ENCODE results near the gene RENBP.

RENBP gene

DNA sequence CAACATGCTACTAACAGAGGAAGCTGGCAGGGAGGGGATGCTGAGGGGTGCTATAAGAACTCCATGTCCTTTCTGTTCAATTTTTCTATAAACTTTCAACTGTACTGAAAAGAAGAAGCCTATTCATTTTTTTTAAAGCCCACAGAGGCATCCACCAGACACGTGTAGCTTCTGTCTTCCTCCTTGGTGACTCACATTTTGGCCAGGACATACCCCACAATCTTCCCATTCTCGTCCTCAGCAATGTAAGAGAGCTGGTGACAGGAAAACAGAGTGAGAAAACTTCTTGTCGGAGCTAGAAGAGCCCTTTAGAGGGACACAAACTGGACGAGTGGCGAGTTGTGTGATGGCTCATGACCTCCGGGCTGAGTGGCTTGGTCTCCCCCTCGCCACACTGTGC, 10.7 kb downstream of the RENBP start:
- DNase-seq (ENCODE audit: low spot score) = peak; percentile 40

DNA sequence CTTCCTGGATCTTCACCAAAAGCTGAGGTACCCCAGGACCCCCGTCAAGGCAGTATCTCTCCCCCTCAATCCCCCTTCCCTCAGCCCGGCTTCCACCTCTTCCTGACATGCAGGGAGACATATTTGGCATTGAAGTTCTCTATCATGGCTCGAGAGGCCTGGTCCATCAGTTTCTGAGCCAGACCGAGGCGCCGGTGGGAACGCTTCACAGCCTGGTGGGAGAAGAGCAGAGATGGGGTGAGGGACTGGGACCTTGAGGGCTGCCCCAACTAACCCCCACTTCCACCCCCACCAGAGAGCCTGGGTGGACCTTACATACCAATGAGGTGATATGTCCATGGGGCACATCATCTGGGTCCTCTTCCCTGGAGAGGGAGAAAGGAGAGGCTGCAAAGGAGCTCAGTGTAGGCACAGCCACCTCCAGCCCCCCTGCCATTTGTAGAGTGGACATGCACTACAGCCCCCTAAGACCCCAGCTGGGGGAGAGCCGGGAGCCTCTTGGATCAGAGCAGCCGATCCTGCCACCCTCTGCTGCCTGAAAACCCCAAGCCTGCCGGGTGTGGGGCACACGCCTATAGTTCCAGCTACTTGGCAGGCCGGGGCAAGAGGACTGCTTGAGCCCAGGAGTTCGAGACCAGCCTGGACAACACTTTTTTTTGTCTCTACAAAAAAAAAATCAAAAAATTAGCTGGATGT, 12.1 kb downstream of the RENBP start:
- no peak for DNase-seq (ENCODE audit: low spot score)

DNA sequence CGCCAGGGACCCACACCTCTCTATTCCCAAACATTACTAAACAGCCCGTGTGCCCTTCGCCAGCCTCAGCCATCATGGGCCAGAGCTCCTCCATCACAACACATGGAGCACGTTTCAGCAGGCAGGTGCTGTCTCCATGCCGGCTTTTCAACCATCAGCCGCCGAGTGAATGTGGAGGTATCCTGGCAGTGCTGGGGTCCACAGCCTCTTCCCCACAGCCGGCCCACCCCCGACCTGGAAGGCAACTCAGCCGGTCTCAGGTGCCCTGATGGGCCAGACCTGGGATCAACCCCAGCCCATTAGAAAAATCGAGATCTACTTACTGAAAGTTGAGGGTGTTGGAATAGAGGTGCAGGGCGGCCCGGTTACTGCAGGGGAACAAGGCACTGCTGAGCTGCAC, 12.7 kb downstream of the RENBP start:
- no peak for DNase-seq (ENCODE audit: low spot score)

DNA sequence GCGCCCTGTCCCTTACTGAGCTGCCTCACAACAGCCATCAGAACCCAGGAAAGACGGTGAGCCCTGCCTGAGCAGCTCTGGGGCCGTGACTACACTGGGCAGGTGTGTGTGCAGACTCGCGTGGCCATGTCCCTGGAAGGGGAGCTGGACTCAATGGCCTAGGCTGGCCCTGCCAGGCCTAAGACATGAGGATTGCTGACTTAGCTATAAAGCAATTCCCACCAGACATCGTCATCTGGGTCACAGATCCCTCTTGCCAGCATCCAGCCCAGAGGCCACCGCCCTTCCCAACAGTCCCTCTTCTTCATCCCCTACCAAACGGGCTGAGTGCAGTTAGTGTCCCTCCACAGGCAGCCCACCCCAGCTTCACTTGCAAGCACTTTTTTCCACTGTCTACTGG, 13.3 kb downstream of the RENBP start:
- DNase-seq (ENCODE audit: low spot score) = no peak

DNA sequence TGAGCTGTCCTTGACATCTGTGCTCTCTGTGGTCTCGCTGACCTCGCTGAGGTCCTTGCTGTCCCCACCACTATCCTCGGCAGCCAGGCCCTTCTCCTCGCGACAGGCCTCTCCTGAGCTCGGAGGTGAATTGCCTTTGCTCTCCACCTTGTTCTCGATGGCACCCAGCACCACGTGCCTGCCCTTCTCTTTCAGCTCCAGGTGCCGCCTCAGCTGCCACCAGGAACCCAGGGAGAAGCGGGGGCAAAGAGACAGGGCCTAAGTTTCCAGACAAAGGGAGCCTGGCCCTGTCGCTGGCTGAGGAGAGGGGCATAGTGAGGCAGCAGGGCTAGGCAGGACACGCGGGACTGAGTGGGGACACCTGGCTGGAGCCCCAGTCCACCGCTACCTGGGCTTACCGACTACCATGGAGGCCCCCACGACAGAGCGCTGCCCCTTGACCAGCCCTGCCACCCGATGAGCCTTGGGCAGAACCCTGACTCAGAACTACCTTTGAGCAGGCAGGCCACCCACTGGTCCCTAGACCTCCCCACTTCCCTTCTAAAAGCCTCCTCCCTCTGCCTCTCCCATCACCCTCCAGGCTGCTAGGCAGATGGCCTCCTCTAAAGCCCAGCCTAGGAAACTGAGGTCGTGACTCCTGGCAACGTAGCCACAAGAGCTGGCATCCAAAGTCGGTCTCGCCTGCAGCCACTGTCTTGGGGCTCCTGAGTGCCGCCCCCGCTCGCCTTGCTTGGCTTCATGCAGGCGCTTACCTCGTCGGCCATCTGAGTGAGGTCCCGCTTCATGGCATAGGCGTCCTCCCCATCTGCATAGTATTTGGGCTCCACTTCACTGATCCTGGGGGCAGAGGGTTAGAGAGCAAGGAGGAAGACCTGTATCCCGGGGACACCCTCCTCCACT, 14.2 kb downstream of the RENBP start:
- no peak for DNase-seq (ENCODE audit: low spot score)

DNA sequence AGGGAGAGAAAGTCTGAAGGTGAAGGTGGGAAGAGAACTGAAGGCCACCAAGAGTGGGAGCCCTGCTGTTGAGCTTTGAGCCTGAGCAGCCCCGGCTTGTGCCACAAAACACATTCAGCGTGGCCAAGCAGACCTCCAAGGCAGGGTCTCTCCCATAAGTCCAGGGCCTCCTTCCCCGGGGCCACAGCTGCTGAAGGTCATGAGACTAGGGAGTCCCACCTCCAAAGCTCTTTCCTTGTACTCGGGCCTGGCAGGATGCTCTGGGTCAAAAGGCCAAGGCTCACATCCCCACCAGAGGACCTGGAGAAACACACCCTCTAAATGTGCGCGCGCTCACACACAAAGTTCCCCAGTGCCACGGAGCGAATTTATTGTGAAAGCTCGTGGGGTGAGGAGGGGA, 14.9 kb downstream of the RENBP start:
- DNase-seq (ENCODE audit: low spot score) = no peak

DNA sequence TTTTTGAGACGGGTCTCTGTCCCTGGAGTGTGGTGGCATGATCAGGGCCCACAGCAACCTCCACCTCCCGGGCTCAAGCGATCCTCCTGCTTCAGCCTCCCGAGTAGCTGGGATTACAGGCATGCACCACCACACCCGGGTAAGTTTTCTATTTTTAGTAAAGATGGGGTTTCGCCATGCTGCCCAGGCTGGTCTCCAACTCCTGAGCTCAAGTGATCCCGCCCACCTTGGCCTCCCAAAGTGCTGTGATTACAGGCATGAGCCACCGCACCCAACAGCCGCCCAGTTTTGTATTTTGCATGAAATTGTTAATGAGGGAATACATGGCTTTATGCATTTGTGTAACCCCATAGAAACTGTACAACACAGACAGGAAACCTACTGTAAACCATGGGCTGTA, 15.6 kb downstream of the RENBP start:
- DNase-seq (ENCODE audit: low spot score) = no peak

- DNase-seq (ENCODE audit: low spot score) = peak; percentile 97
These were observed 16.3 kb downstream of the RENBP start for GRCh38 chrX:153927922-153928760.

GRCh38 chrX:153927672-153927921, 16.8 kb downstream of the RENBP start:
- no peak for DNase-seq (ENCODE audit: low spot score)

DNA sequence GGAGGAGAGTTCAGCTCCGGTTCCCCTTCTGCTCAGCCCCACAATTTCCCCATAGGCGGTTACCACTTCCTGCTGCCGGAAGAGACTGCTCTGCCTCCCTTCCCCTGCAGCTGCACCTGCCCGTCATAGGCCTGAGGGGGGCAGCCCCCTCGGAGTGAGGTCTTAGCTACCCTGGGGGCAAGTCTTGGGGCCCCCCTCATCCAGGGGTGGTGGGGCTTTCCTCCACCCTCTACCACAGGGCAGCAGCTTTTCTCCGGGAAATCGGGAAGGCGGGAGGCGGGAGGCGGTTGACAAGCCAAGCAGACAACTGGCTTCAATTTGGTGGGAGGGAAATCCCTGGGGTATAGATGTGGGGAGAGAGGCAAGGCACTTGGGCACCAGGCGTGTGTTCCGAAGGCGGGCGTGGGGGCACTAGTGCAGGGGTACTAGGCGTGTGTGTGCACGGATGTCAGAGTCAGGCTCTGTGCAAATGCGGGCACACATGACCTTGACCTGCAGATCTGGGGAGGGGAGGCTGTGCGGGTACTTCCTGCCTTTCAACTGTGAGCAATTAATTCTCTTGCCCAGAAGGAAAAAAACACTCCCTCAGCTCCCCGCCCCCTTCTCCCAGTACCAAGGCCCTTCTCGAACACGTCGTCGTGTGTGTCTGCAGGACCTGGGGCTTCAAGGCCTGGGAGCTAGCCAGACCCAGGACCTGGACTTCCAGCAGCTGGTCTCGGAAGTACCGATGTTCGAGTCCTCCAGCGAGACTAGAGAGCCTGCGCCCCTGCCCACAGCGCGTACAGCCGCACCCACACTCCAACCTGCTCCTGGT, 17.4 kb downstream of the RENBP start:
- DNase-seq (ENCODE audit: low spot score) = no peak

DNA sequence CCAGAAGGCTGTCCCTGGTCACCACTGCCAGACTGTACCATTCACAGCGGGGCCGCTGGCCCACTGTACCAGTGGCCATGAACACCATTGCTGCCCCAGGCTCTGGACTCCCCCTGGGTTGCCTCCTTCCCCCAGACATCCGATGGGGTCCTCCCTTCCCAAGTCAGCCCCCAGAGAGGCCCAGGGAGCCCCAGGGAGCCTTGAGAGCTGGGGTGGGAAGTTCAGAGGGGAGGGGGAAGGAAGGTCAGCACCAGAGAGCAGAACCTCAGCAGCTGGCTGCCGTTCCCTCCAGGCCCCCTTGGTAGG, 17.9 kb downstream of the RENBP start:
- DNase-seq (ENCODE audit: low spot score) = no peak

GRCh38 chrX:153925739-153926551, 18.5 kb downstream of the RENBP start, which contains the start of gene ARHGAP4:
TSS of gene ARHGAP4 (minus strand) at chrX:153926264. CDS start at chrX:153926202, 62 bp downstream.
- no peak for DNase-seq (ENCODE audit: low spot score)

GRCh38 chrX:153925387-153925738, 19.1 kb downstream of the RENBP start:
- DNase-seq (ENCODE audit: low spot score) = no peak

GRCh38 chrX:153924149-153924861, 20.1 kb downstream of the RENBP start:
- peak; percentile 52 for DNase-seq (ENCODE audit: low spot score)

GRCh38 chrX:153922932-153923857, 21.2 kb downstream of the RENBP start:
- DNase-seq (ENCODE audit: low spot score) = no peak

GRCh38 chrX:153921511-153922446, 22.7 kb downstream of the RENBP start:
- no peak for DNase-seq (ENCODE audit: low spot score)

DNA sequence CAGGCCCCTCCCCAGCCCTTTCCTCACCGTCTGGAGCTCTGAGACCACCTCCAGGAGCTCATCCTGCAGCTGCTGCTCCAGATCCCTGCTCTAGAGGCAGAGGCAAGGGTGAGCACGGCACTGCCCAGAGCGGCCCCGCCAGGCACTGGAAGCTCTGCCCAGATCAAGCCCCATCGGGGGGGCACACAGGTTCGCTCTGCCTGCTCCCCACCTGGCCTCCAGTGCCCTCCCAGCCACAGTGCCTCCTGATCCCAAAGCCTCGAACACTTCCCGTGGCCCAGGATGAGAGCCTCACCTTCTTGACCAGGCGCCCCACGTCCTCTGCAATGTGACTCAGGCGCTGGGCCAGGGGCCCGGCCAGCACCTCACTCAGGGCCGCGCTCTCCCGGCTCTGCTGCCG, 23.4 kb downstream of the RENBP start:
- no peak for DNase-seq (ENCODE audit: low spot score)

GRCh38 chrX:153920546-153920945, 23.9 kb downstream of the RENBP start:
- no peak for DNase-seq (ENCODE audit: low spot score)
